ENCODE measurements around the gene GJC1.

Gene GJC1

DNA sequence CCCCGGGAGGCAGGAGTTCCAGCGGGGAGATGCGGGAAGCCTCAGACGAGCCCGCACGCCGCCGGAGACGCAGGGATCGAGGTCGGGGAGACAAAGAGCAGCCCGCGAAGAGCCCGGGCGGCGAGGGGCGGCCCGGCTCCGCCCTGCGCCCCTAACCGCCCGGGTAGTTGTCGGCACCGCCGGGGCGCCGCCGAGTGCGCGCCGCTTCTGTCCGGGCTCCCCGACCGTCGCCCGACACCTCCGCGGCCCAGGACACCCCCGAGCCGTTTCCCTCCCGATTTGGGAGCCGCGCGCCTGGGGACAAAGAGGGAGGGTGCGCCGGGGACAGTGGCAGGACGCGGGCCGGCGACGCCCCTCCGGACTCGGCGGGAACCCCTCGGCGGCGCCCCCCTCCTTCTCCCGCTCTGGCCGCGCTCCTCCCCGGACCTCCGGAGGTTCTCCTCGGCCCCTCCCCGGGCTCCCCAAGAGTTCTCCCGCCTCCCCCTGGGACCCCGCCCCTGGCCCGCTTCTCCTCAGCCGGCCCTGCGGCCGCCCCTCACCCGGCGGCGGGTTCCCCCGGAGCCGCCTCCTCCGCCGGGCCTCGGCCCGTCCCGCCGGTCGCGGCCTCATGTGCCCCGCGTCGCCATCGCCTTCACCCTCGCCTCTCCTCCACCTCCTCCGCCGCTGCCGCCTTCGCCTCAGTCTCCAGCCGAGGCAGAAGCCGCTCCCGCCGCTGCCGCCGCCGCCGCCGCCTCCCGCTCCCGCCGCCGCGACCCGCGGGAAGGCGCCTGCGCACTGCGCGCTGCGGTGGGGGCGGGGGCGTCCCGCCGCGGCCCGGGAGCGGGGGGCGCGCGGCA lies at the start of gene GJC1:
TSS of gene GJC1 (minus strand) at position 765 of the 836 bp plus-strand sequence. CDS start 24,470 bp downstream, outside the sequence.
- no peak for DNase-seq (ENCODE audit: low spot score)

- DNase-seq (ENCODE audit: low spot score): no peak
These were observed 49.3 kb upstream of the GJC1 start for GRCh38 chr17:44879376-44879775.

- DNase-seq (ENCODE audit: low spot score): peak; percentile 16
These were observed 48.6 kb upstream of the GJC1 start for GRCh38 chr17:44878627-44879221.

GRCh38 chr17:44877121-44877520 lies 47.0 kb upstream of the GJC1 start:
- no peak for DNase-seq (ENCODE audit: low spot score)

DNA sequence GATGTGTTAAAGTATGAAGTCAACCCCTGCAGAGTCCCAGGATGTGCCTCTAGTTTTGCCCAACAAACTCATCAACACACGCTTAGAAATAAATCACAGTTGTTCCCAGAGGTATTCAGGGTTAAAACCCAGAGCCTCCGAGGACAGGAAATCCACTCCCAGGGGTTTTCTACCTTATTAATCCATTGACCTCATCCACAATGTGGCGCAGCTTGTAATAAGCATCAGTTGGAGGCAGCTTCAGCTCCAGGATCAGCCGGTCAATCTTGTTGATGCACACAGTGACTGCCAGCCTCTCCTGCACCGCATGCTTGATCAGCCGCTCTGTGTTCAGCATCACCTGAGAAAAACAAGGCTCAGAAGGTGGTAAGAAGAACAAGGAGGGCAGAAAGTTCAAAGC lies 45.7 kb upstream of the GJC1 start:
- DNase-seq (ENCODE audit: low spot score): no peak

DNA sequence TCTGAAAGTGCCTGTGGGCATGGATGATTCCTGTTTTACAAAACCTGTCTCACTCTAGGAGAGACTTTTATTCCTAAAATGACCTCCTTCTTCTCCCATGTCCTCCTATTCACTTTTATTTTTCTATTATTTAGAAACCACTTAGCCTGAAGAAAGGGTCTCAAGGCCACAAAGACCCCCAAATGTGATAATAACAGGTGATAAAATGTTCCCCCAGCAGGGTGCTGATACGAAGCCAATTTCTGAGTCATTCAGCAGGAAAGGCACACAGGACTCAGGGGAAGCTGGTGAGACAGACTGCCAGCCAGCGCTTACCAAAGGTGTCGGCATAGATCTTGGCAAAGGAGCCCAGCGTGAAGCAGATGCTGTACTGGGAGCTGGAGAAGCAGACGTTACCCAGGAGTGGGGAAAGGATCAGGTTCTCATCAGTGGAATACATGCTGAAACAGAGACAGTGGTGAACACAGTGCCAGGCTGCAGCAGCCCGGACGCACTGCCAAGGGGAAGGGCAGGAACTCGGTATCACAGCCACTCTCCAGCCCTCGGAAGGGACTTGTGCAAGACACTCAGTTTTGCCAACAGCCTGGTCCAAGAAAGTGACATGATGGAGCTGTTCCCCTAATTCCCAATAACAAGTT lies 42.2 kb upstream of the GJC1 start:
- no peak for DNase-seq (ENCODE audit: low spot score)

DNA sequence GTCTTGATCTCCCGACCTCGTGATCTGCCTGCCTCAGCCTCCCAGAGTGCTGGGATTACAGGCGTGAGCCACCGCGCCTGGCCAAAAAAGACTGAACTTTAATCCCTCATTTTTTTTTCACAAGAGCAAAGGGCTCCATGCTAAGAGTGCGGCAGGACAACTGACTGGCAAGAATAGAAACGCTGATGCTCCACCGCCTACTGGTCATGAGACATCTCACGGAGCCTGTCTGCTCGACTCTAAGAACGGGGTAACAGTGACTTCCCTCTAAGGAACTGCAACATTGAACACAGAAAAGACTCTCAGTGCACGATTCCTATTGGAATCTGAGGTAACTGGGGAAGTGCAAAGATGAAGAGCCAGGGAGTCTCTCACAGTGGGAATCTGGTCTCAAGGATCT lies 41.5 kb upstream of the GJC1 start:
- no peak for DNase-seq (ENCODE audit: low spot score)

GRCh38 chr17:44867841-44868240 lies 37.8 kb upstream of the GJC1 start:
- no peak for DNase-seq (ENCODE audit: low spot score)

DNA sequence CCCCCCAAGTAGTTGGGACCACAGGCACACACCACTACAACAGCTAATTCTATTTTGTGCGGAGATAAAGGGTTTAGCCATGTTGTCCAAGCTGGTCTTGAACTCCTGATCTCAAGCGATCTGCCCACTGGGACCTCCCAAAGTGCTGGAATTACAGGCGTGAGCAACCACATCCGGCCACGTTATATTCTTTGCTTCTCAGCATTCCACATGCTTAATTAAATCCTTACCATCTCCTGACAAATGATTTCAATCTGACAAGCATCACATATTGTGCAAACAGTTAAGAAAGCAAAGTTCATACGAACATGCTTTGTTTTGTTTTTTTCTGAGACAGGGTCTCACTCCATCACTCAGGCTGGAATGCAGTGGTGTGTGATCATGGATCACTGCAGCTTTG lies 35.8 kb upstream of the GJC1 start:
- no peak for DNase-seq (ENCODE audit: low spot score)

GRCh38 chr17:44865231-44865660 lies 35.2 kb upstream of the GJC1 start:
- peak; percentile 69 for DNase-seq (ENCODE audit: low spot score)

DNA sequence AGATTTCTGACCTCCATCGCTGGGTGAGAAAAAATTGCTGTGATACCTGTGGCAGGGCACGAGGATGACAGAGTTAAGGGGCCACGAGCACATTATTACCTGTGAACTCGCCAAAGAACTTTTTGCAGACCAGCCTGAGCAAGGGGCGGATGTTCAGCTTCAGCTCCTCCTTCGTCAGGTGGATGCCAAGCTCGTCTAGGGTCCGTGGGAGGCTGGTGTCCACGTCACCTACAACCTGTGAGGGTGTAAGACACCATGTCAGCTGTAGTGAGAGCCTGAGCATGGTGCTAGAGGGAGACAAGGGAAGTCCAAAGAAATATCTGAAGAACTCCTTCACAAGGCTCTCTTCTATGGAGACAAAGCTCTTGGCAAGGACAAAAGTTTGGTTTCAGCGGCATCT lies 34.7 kb upstream of the GJC1 start:
- no peak for DNase-seq (ENCODE audit: low spot score)

GRCh38 chr17:44863061-44863918 lies 33.2 kb upstream of the GJC1 start:
- no peak for DNase-seq (ENCODE audit: low spot score)

- DNase-seq (ENCODE audit: low spot score): no peak
These were observed 32.3 kb upstream of the GJC1 start for GRCh38 chr17:44862278-44862914.

- DNase-seq (ENCODE audit: low spot score): no peak
These were observed 29.6 kb upstream of the GJC1 start for GRCh38 chr17:44859701-44860100.

DNA sequence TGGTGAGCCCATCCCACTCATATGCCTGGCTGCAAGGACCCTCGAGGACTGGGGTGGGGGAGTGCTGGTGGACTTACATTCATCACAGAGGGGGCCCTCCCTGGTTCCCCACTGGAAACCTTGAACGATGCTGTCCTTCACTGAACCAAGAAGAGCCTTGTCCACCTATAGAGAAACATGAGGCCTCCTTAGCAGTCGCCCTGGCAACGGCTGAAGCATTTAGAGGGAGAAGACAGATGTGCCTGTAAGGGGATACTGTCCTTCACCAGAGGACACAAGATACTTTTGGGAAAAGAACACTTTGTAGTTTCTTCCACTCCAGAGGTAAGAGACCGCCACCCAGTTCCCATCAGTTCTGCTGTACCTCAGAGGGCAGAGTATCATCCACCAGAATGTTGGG lies 24.1 kb upstream of the GJC1 start:
- no peak for DNase-seq (ENCODE audit: low spot score)

DNA sequence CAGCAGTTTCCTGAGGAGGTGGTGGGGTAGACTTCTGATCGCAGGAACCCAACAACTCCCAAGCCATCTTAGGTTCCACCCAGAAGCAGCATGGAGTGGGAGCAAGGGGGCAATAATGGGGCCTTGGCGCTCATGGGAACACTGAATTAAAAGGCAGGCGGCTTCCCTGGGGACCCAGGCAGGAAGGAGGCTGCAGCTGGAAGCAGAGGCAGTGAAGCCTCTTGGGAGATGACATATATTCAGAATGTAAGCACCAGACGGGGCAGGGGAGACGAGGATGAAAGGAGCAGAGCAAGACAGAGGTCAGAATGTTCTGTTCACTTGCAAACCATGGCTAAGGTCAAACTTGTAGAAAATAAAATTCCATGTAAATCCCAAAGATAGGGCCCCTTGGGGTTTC lies 20.5 kb upstream of the GJC1 start:
- DNase-seq (ENCODE audit: low spot score): no peak

- DNase-seq (ENCODE audit: low spot score): no peak
These were observed 19.9 kb upstream of the GJC1 start for GRCh38 chr17:44850025-44850424.

DNA sequence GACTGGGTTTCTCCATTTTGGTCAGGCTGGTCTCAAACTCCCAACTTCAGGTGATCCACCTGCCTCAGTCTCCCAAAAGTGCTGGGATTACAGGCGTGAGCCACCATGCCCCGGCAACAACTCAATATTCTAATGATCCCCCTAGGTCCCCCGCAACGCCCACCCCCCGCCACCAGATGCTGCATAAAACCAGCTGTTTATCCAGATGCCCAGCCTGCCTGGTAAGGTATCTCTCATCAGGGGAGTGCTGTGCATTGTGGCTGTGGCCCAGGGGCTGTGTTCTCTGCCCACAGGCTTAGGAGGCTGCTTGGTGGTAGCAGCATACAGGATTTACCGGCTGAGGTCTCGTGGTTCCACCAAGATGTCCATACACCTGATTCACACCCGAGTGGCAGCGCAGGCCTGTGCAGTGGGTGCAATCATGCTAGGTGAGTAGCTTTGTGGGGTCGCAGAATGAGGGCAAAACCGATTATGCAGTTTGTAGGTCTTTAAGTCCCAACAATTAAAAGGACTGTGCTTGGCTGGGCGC lies 18.9 kb upstream of the GJC1 start:
- DNase-seq (ENCODE audit: low spot score): no peak

DNA sequence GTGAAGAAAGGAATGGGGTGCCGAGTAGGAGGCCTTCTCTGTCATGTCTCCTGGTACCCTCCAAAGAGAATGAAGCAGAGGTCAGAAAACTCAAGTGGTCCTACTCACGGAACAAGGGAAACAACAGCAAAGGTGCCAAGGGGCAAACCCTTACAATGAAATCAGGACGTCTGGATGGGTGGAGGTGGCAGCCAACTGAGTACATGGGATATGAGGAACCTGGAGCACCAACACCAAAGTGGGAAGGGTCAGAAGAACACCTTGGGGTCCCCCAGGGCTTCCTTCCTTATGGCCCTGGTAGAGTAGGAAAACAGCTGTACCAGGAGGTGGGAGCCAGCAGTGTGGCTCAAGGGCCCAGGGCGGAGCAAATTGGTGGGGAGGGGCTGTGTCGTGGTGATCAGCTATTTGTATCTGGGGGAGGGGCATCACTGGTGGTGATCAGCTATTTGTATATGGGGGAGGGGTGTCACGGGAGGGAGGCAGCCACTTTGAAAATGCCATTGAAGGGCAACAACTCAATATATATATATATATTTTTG lies 18.2 kb upstream of the GJC1 start:
- DNase-seq (ENCODE audit: low spot score): no peak

DNA sequence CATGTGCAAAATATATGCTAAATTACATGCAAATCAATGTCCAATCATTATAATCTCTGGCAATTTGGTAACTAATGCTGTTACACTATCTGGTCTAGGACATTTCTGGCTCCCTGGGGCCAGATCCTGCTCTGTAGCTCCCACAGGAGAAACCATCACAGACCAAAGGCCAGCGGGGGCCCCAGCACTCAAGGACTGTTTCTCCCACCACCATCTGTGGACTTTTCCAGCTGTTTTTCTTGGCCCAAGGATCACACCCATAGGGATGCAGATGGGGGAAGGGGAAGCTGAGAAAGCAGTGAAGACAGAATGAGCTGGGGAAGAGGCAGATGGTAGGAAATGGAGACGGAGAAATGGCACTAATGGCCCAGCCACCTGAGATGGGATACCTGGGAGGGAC lies 17.5 kb upstream of the GJC1 start, which contains the start of gene HIGD1B:
TSS of gene HIGD1B (plus strand) at position 298 of the 400 bp plus-strand sequence. CDS start 270 bp downstream, outside the sequence.
- DNase-seq (ENCODE audit: low spot score): no peak

DNA sequence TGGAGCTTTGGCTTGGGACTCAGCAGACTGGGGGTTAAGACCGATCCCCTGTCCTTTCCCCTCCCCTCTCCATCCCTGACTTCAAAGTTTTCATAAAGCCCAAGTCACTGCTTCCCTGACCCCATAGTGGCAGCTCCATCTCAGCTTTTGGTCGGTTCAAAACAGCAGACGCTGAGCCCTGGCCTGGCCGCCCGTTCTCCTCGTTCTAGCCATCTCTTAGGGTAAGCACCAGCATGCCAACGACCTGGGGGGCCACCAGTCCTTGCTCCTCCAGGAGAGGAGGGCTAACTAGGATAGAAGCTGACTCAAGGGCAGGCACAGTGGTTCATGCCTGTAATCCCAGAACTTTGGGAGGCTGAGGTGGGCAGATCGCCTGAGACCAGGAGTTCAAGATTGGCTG lies 16.1 kb upstream of the GJC1 start:
- no peak for DNase-seq (ENCODE audit: low spot score)

All from SW480 (cell line).